Measurements from ENCODE around the gene PIR.

DNA sequence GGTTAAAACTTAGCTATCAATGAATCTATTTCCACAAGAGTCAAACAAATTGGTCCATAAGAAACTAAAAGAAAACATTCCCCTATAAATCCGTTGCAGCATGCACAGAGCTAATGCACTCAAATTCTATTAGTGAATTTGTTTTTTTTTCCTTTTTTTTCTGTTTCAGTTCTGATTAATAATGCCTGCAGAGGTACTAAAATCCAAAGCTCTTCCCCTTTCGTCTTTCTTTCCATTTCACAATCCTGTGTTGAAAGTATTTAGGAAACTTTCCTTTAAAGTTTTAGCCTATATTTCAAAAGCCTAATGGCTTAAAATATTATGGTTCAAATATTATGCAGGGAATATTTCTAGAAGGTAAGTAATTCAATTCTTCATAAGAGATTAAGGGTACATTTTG is 63.1 kb downstream of the PIR start:
- TF ChIP-seq, protein P1, sequence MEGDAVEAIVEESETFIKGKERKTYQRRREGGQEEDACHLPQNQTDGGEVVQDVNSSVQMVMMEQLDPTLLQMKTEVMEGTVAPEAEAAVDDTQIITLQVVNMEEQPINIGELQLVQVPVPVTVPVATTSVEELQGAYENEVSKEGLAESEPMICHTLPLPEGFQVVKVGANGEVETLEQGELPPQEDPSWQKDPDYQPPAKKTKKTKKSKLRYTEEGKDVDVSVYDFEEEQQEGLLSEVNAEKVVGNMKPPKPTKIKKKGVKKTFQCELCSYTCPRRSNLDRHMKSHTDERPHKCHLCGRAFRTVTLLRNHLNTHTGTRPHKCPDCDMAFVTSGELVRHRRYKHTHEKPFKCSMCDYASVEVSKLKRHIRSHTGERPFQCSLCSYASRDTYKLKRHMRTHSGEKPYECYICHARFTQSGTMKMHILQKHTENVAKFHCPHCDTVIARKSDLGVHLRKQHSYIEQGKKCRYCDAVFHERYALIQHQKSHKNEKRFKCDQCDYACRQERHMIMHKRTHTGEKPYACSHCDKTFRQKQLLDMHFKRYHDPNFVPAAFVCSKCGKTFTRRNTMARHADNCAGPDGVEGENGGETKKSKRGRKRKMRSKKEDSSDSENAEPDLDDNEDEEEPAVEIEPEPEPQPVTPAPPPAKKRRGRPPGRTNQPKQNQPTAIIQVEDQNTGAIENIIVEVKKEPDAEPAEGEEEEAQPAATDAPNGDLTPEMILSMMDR (IDR thresholded peaks at IDR 0.05; ENCODE audit: low read depth, low read length): no peak
- no peak for TF ChIP-seq EZH2phosphoT487 (IDR thresholded peaks at IDR 0.05; ENCODE audit: low read depth)
